Ureter (tissue), 1 donor: ENCODE data around the gene MYO1G. TPM values are rescaled to one million over a fixed set of nuclear protein-coding genes. Genes with fewer than 3 reads are reported as not detected.
"Not testable (repeated sequence)": the region's sequence is repeated elsewhere in the genome, so short reads cannot be mapped to it uniquely, and the experiment has no call there.

ENCODE experiments used
- DNase-seq: peaks from one replicate; pipeline ENCODE4 v3.0.0-alpha.2; 2020; ENCODE audit warnings: low spot score
- total RNA-seq: library from RNA; stranded (reverse); gene quantifications from one replicate; pipeline ENCODE4 v1.2.4, GENCODE V29; 2023
- donor health status: DM: yes; HTN: yes; CAD: no.

The MYO1G gene
- total RNA-seq: 6.0 TPM

GRCh38 chr7:44978511-44979366 lies at the start of gene MYO1G:
MYO1G (minus strand) TSS chr7:44979015; CDS start chr7:44978961, 54 bp downstream.
- no peak for DNase-seq

GRCh38 chr7:45028138-45028919 lies 49.5 kb upstream of the MYO1G start:
- no peak for DNase-seq

- DNase-seq: no peak
Measured at GRCh38 chr7:45027774-45028114, 48.9 kb upstream of the MYO1G start.

GRCh38 chr7:45026984-45027773 lies 48.4 kb upstream of the MYO1G start:
- no peak for DNase-seq

- DNase-seq: no peak
Measured at GRCh38 chr7:45026013-45026412, 47.2 kb upstream of the MYO1G start.

GRCh38 chr7:45025473-45025872 lies 46.7 kb upstream of the MYO1G start:
- not testable (repeated sequence) for DNase-seq

- DNase-seq: no peak
Measured at GRCh38 chr7:45024126-45024744, 45.4 kb upstream of the MYO1G start.

GRCh38 chr7:45021604-45022296 lies 42.9 kb upstream of the MYO1G start:
- no peak for DNase-seq

GRCh38 chr7:45020915-45021314 lies 42.1 kb upstream of the MYO1G start:
- no peak for DNase-seq

GRCh38 chr7:45017253-45017652 lies 38.4 kb upstream of the MYO1G start:
- DNase-seq: no peak

- no peak for DNase-seq
Measured at GRCh38 chr7:45015313-45015712, 36.5 kb upstream of the MYO1G start.

GRCh38 chr7:45013465-45013967 lies 34.7 kb upstream of the MYO1G start:
- no peak for DNase-seq

- DNase-seq: no peak
Measured at GRCh38 chr7:45007571-45008328, 28.9 kb upstream of the MYO1G start.

GRCh38 chr7:45007106-45007505 lies 28.3 kb upstream of the MYO1G start:
- no peak for DNase-seq

- no peak for DNase-seq
Measured at GRCh38 chr7:45003789-45004188, 25.0 kb upstream of the MYO1G start.

GRCh38 chr7:45001826-45002225 lies 23.0 kb upstream of the MYO1G start:
- DNase-seq: no peak

- DNase-seq: no peak
Measured at GRCh38 chr7:45001138-45001694, 22.4 kb upstream of the MYO1G start.

GRCh38 chr7:45000093-45001032 lies 21.5 kb upstream of the MYO1G start, which contains the start of gene CCM2:
CCM2 (plus strand) TSS chr7:45000201; CDS start chr7:45000334, 133 bp downstream.
- DNase-seq: no peak
